ENCODE results near the gene TNFSF18.
"Not testable (repeated sequence)": the region's sequence is repeated elsewhere in the genome, so short reads cannot be mapped to it uniquely, and the experiment has no call there.

Gene TNFSF18, protein sequence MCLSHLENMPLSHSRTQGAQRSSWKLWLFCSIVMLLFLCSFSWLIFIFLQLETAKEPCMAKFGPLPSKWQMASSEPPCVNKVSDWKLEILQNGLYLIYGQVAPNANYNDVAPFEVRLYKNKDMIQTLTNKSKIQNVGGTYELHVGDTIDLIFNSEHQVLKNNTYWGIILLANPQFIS

DNA sequence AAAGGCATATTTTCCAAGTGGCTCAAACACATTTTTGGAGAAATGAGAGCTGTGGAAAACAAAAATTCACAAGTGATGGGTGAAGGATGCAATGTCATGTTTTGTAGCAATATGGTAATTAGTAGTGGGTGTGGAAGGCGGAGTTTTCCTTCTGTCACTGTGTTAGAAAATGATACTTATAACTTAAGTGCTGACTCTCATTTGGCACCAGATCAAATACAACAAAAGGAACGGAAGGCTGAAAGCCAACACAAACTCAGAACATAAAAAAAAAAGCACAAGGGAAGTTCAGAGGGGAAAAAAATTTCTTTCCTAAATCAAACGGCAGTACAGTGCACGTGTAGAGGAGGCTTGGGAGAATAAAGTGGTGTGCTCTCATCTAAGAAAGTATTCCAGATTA lies at the start of gene TNFSF18:
TNFSF18 (minus strand) TSS at position 77 of the 400 bp plus-strand sequence; CDS start at position 32, 45 bp downstream.
- no peak for DNase-seq

DNA sequence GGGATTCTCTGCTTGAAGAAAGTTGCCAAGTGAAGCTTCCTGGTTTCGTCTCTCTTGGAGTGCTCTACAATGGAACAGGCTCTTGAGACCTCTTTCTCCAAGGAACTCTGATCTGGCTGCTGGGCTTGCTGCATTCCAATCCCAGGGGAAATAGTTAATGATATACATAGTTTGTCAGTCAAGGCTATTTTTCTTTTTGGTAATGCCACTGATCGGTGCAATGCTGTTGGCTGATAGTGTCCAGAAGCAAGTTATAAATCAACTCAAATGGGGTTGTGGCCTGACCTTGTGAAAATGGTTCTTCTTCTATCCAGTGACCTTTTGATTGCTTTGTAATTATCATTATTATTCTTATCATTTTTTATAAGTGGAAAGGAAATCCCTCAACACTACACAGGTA lies 48.4 kb upstream of the TNFSF18 start:
- DNase-seq, result no peak

DNA sequence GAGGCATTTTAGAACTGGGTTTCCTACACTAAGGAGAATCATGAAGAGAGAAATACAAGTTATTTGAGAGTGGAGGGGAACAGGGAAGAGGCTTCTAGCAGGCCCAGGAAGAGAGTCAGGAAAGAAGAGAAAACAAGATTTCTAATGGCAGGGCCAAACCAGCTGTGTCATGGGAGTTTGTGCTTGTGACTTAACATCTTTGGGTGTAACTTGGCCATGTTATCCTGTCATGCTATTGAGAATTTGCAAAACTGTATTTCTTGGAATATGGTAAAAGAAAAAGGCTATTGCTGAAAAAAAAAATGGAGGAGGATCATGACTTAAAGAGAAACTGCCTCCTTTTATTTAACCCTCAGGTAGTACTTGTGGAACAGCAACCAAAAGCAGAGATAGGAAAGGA lies 47.4 kb upstream of the TNFSF18 start:
- DNase-seq, result no peak

DNA sequence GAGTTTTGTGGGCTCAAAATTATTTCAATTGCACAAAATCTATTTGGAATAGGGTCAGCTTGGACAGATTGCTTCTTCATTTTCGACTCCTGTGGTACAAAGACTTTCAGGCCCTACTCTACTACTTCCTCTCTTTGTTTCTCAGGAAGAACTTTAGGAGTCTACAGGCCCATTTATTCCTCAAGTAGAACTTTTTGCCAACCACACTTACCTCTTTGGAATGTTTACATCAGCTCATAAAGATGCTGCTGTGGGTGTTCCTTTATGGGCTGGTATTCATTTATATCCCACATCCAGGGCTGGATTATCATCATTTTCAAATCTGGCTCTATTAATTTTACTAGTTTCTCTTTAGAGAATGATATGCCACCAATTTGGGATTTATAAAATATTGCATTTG lies 46.3 kb upstream of the TNFSF18 start:
- DNase-seq, result no peak

DNA sequence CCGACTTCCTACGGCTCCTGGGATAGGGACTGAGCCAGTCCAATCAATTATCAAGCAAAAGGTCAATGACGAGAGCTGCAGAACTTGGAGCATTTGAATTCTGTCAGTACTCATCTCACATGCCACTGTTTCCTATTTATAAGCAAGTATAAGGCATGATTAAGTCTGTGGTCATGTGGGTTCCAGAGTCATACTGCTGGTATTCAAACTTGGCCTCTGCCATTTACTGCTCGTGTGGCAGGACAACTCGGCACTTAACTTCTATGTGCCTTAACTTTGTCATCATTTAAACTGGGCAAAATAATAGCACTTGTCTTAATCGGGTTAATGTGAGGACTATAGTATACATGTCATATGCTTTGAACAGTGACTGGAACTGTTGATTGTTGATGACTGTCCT lies 44.9 kb upstream of the TNFSF18 start:
- no peak for DNase-seq

DNA sequence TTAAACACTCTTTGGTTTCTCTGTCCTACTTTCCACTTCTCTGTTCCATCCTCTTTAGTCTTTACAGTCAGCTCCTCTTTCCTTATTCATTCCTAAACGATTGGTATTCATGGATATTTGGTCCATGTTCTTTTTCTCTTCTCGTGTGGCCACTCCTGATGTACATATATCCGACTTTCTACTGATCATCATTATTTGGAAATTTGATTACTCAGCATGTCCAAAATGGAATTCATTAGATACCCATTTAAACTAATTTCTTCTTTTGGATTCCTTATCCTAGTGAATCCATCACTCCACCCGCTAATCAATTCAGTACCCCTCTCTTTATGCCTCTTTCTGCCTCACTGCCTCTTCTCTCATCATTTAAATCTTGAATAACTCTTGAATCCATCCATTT lies 43.8 kb upstream of the TNFSF18 start:
- DNase-seq, result no peak

DNA sequence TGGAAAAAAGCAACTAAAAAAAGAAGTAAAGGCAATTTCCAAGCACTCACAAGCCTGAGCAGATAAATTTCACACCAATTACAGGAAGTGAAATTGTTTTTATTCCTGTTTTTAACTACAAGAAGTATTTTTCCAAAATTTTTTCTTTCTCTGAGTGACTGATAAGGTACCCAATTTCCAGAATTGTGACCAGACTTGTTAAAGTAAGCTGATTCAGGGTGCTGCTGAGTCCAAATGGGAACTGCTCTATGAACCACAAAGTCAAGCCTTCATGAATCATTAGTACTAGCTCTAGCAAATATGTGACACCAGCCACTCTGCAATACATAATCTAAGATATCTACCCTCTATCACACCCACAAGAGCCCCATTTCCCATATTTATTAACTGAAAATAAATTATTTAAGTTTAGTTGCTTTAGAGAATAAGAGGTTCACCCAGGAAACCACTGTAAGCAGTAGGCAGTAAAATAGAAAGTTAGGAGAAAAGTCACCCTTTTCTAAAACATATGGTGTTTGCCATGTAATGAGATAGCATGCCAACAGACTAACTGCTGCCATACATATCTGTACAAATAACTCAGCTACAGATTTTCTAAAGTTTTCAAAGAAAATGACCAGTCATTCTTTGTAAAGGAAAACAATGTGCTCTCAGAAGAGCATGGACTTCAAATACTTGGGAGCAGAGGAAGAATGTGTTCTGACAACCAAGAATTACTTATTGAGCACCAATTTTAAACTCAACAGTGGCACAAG lies 43.1 kb upstream of the TNFSF18 start:
- DNase-seq, result no peak

DNA sequence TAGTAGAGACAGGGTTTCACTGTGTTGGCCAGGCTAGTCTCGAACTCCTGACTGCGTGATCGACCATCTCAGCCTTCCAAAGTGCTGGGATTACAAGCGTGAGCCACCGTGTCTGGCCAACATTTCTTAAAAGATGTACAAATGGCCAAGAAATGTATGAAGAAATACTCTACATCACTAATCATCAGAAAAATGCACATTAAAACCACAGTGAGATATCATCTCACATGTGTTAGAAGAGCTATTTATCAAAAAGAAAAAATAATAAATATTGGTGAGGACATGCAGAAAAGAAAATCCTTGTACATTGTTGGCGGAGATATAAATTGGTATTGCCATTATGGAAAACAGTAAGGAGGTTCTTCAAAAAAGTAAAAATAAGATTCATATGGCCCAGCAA lies 33.6 kb upstream of the TNFSF18 start:
- no peak for DNase-seq

DNA sequence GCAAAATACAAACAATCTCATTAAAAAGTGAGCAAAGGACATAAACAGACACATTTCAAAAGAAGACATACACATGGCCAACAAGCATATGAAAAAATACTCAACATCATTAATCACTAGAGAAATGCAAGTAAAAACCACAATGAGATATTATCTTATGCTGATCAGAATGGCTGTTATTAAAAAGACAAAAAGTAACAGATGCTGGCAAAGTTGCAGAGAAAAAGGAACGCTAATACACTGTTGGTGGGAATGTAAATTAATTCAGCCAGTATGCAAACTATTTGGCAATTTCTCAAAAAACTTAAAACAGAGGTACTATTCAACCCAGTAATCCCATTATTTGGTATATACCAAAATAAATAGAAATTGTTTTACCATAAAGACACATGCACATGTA lies 32.2 kb upstream of the TNFSF18 start:
- no peak for DNase-seq

DNA sequence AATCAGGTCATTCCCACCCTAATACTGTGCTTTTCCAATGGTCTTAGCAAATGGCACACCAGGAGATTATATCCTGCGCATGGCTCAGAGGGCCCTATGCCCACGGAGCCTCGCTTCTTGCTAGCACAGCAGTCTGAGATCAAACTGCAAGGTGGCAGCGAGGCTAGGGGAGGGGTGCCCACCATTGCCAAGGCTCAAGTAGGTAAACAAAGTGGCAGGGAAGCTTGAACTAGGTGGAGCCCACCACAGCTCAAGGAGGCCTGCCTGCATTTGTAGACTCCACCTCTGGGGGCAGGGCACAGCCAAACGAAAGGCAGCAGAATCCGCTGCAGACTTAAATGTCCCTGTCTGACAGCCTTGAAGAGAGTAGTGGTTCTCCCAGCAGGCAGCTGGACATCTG lies 23.5 kb upstream of the TNFSF18 start:
- DNase-seq, result not testable (repeated sequence)

DNA sequence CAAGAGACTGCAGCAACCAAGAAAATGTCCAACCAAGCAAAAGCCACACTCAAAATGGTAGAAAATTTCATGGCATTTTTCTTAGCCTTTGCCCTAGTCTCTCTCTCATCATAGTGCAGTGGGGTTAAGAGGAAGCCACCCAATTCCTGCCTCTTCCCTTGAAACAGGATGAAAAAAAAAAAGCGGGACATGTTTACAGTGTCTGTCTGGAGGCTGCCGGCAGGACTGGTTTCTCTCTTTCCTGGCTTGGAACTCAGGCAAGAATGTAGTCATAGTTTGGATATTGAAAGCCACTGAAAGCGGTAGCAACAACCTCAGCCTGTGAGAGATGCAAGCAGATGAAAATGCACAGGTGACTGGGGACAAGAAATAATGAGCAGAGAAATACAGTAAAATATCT lies 13.3 kb upstream of the TNFSF18 start:
- no peak for DNase-seq

DNA sequence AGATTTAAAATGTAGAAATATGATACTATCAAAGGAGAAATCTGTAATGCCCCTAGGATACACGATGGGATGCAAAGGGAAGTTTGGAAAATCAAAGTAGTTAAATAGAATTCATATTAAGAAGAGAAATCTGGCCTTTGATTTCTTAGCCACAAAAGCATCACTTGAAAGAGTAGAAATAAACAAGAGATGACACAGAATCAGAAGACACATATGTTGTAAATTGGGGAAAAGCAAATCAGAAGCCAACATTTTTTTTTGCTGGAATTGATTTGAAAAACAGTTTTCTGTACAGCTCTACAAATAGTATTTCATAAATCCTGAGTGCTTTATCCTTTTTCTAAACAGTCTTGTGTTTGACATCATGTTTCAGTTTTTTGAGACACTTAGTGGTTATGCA lies 12.4 kb upstream of the TNFSF18 start:
- DNase-seq, result no peak

DNA sequence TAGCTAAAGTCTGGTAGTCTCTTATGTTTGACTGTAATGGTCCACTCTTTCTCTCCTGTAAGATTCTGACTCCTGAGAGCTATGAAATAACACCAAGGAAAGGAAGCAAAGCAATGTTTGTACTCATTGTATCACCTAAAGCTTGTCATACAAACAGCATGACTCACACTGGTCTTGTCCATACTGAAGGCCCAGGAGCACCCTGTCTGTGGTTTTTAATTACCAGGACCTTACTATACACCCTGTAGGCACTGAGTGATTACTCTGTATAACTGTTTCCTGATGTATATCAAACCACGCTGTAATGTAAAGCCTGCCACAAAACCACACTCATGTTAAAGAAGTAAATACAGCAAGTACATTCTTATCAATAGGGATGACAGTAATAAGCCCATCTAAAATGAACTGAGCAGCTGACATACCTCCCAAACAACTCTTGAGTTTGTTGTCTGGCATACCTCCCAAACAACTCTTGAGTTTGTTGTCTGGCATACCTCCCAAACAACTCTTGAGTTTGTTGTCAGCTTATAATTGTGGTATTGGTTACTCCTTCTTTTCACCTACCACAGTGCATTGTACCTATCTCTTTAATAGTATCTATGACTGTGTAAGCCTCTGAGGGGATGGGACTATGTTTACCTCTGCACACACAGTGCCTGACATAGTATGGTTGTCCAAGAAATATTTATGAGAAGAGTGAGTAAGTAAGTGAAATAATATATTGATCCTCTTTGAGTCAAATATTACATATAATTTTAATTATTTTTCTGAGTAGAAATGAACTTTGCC lies 11.6 kb upstream of the TNFSF18 start:
- peak; percentile 2 for DNase-seq

DNA sequence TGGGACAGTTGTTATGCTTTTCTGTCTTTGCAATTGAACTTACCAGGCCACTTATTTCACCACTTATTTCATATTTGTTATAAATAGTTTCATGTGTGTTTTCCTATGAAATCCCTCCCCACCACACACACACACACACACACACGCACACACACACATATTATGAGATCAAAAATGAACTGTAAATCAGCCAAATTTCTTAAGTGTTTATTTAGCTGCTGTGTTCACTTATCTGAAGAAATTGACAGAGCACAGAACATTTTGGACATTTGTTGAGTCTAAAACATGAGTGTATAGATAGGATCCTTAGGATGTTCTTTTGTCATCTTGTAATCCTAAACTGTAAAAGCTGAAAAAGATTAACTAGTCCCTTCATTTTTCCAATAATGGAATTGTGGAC lies 7.8 kb upstream of the TNFSF18 start:
- DNase-seq, result no peak

DNA sequence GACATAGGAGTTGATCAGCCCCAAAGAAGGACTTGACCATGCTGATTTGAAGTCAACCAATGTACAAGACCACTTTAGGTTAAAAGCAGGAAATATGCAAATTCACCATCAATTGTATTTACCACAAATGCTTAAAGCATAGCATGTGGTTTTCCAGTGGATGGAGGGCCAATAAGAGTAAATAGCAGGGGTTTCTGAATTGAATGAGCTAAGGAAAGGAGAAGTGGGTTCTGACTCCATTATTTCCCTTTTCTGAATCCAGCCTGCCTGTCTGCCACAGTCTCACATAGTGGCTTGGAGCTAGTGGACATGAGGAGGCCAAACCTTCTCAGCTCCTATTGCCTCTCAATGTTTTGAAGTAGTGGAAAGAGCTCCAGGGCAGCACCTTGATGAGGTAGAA lies 7.2 kb upstream of the TNFSF18 start:
- no peak for DNase-seq

DNA sequence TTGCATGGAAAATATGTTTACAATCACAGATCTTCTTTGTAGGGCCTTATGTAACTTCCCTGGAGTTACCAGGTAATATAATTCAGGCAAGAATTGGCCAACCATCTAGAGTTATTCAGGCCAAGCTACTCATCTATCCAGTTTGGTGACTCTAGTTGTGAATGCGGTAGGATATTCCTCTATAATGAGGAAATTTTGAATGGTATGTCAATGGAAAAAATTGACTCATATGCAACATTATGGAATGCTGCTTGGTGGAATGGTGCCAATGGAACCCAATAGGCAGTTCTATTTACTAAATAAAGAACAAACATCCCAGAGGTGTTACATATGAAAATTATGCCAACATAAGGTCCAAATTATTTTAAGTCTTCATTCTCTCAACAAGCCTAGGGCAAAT lies 5.6 kb upstream of the TNFSF18 start:
- DNase-seq, result no peak

DNA sequence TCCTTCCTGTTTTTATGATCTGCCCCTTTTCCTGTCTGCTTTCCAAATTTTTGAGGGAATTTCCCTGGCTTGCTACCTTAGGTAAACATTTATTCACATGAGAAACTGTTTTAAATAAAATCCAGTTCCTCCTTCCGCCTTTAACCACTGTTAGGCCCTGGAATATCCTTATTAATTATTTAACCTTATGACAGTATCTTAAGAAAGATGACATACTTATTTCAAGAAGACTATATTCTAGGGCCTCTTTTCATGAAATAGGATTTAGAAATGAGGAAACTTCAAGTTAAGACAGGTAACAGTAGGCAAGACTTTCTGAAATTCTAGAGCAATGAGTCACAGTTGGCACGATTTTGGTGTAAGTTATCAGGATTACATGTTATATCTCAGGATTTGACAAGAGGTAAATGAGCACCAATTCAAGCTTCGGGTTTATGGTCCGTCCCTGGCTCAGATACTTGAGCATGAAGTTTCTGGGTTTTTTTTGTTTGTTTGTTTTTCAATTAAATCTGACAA lies 2.0 kb upstream of the TNFSF18 start:
- no peak for DNase-seq

DNA sequence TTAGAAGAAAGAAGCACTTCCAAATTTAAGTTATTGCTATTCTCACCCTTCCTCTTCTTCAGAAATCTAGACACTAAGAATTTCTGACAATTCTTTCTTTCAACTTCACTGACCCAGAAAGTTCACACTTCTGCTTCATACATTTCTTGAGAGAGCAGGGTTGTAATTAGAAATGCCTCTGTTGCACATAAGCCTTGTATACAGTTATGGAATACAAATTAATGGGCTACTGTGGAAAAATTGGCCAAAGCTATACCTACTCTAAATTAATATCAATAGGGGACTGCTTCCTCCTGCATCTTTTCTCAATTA lies 1.5 kb downstream of the TNFSF18 start:
- DNase-seq, result no peak

DNA sequence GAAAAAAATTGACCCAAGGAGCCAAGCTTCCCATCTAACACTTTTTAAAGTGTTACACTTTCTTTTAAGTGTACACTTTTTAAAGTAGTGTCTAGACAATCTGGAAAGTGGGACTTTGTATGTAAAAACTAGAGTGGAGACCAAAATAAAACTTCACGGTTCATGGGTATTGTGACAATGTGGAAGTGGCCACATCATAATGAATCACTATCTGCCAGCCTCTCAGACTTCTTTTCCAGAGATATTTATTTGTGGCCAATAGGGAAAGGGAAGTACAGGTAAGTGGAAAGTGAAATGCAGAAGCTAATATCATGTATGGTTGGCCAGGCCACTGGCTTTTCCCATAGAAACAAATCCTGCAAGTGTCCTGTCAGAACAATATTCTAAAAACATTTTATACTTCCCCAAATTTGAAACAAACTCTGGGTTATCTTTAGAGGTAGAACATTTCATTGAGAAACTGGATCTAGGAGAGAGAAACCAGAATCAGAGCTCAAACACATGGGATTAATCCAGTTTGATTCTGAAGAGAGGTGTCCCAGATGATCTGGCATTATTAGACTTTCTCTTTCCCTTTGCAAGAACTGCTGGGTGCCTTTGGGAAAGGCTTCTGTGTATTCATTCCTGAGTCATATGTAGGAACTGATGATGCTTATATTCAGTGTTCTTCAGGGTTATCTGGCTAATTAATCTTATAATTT lies 2.0 kb downstream of the TNFSF18 start:
- no peak for DNase-seq

DNA sequence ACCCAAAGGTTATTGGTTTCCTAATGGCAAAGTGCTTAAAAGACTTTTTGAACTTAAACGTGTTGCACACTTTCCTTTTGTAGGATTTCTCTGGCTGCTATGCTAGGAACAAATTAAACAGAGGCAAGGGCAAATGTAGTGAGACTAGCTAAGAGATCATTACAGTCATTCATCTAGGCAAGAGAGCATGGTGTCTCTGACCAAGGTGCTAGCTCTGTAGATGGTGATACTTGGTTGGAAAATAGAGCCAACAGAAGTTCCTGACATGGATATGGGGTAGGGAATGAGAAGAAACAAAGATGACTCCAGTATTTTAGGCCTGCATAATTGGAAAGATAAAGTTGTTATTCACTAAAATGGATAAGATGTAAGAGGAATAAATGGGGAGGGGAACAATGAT lies 6.1 kb downstream of the TNFSF18 start:
- DNase-seq, result no peak

DNA sequence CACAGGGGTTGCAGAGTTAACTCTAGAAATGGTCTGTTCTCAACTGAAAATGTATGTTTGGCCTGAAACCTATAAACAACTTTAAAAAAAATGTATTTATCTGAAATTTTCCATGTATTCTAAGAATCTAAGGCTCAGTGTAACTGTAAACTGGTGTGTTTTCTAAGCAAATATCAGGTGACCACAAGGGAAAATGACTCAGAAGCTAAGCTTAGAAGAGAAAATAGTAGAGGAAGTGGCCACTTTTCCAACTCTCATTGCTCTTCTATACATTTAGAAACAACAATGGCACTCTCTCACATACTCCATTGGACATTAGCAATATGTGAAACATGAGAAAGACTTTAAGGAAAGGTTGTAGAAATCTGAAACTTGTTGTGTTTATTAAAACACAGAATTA lies 7.5 kb downstream of the TNFSF18 start:
- peak; percentile 1 for DNase-seq

DNA sequence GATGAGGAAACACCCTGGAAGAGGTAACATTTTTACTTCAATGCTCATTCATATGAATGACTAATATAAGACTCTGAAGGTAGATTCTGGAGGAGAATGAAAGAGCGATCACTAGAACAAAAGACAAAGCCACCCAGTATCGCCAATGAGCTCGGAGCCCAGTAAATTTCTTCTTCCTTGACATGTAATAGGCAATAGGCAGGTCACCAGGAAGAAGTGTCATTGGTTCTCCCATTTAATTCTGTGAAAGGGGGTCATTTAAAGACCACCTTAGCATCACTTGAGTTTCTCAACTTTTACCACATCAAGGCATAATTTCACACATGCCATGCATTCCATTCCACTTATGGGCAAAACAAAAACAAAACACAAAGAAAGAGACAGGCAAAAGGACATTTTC lies 7.9 kb downstream of the TNFSF18 start:
- DNase-seq, result no peak

DNA sequence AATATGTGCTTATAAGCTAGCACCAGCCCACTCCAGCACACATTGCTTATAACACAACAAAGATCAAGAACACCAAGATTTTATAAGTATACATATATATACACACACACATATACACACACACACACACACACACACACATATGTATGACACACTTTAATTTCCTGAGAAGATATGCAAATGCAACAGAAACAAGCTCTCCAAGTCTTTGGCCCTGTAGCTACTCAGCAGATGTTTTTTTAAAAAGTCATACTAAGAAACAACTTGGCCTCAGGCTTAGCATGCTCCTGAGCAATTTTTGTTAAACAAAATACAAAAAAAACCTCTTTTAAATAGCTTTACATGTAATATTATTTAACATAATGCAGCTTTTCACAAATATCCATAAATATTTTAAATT lies 11.1 kb downstream of the TNFSF18 start:
- DNase-seq, result no peak
